Measurements from ENCODE around the gene JHY.

DNA sequence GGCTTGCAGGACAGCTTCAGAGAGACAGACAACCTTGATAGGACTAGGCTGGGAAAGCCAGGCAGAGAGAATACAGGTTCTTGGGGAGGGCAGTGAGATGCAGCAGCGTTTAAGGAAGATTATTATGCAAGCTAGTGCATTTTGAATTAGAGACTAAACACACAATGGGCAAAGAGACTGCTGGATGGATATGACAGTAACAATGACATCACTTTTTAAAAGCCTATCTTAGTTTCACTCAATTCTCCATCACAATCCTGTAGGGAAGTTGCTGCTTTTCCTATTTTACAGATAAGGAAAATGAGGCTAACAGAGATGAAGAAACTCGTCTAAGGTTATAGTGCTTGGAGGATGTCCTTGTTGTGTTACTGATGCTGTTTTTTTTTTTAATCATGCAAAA lies 5.6 kb downstream of the JHY start:
- TF ChIP-seq, protein P1, sequence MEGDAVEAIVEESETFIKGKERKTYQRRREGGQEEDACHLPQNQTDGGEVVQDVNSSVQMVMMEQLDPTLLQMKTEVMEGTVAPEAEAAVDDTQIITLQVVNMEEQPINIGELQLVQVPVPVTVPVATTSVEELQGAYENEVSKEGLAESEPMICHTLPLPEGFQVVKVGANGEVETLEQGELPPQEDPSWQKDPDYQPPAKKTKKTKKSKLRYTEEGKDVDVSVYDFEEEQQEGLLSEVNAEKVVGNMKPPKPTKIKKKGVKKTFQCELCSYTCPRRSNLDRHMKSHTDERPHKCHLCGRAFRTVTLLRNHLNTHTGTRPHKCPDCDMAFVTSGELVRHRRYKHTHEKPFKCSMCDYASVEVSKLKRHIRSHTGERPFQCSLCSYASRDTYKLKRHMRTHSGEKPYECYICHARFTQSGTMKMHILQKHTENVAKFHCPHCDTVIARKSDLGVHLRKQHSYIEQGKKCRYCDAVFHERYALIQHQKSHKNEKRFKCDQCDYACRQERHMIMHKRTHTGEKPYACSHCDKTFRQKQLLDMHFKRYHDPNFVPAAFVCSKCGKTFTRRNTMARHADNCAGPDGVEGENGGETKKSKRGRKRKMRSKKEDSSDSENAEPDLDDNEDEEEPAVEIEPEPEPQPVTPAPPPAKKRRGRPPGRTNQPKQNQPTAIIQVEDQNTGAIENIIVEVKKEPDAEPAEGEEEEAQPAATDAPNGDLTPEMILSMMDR (IDR thresholded peaks at IDR 0.05 in 2 of 3, conservative IDR thresholded peaks at IDR 0.05 in 1 of 3; ENCODE audit: borderline replicate concordance in 1 of 3, insufficient read depth in 1 of 3, low read depth in 2 of 3, low read length in 2 of 3) = no peak
- TF ChIP-seq CEBPB (IDR thresholded peaks at IDR 0.05; ENCODE audit: low read depth) = no peak
